Stimulated activated CD8-positive, alpha-beta memory T cell treated with anti-CD3 and anti-CD28 coated beads, Interleukin-4, amount 100 ng/mL, for 1 hour (primary cell): ENCODE data around the gene CLDN10.
"Not testable (repeated sequence)": the region's sequence is repeated elsewhere in the genome, so short reads cannot be mapped to it uniquely, and the experiment has no call there.

Experiments used
- DNase-seq, 2 donors: peaks; one replicate each; pipeline ENCODE4 v3.0.0-alpha.2; 2020; ENCODE audit warnings: low read depth in 2 of 2, low spot score in 1 of 2

CLDN10 gene

GRCh38 chr13:95552539-95553441, at the start of gene CLDN10:
Gene CLDN10 (plus strand): TSS chr13:95552720. CDS start chr13:95552754, 34 bp downstream.
- no peak for DNase-seq

- DNase-seq, result no peak
Measured at GRCh38 chr13:95503662-95504061, 48.9 kb upstream of the CLDN10 start.

GRCh38 chr13:95505265-95505664, 47.3 kb upstream of the CLDN10 start:
- no peak for DNase-seq

- no peak for DNase-seq
Measured at GRCh38 chr13:95505986-95506385, 46.5 kb upstream of the CLDN10 start.

GRCh38 chr13:95507991-95508390, 44.5 kb upstream of the CLDN10 start:
- DNase-seq, result no peak

- DNase-seq, result no peak
Measured at GRCh38 chr13:95508996-95509395, 43.5 kb upstream of the CLDN10 start.

- no peak for DNase-seq
Measured at GRCh38 chr13:95509521-95510310, 42.8 kb upstream of the CLDN10 start.

- no peak for DNase-seq
Measured at GRCh38 chr13:95510950-95511349, 41.6 kb upstream of the CLDN10 start.

- no peak for DNase-seq
Measured at GRCh38 chr13:95512424-95512823, 40.1 kb upstream of the CLDN10 start.

GRCh38 chr13:95512957-95513356, 39.6 kb upstream of the CLDN10 start:
- DNase-seq, result no peak

GRCh38 chr13:95515606-95516005, 36.9 kb upstream of the CLDN10 start:
- DNase-seq, result not testable (repeated sequence)

GRCh38 chr13:95516021-95516420, 36.5 kb upstream of the CLDN10 start:
- no peak for DNase-seq

GRCh38 chr13:95516492-95516891, 36.0 kb upstream of the CLDN10 start:
- DNase-seq, result no peak

- no peak for DNase-seq
Measured at GRCh38 chr13:95523598-95523997, 28.9 kb upstream of the CLDN10 start.

GRCh38 chr13:95524264-95524901, 28.1 kb upstream of the CLDN10 start:
- DNase-seq, result no peak

- DNase-seq, result no peak
Measured at GRCh38 chr13:95527955-95528354, 24.6 kb upstream of the CLDN10 start.

GRCh38 chr13:95530178-95530577, 22.3 kb upstream of the CLDN10 start:
- DNase-seq, result no peak

- DNase-seq, result no peak
Measured at GRCh38 chr13:95533545-95534160, 18.9 kb upstream of the CLDN10 start.

- DNase-seq, result no peak
Measured at GRCh38 chr13:95535243-95535642, 17.3 kb upstream of the CLDN10 start.

GRCh38 chr13:95536632-95537241, 15.8 kb upstream of the CLDN10 start:
- no peak for DNase-seq

GRCh38 chr13:95540888-95541287, 11.6 kb upstream of the CLDN10 start:
- DNase-seq, result no peak
